HG03342 (cell line): ENCODE results near the gene SYNDIG1L.

ENCODE experiments used
- ATAC-seq: cut with Tn5 transposase; IDR thresholded peaks from one replicate; pipeline ENCODE4 v1.9.1; 2021; ENCODE audit warnings: mild to moderate bottlenecking, moderate library complexity; ENCODE audit not compliant: unreplicated experiment

The SYNDIG1L gene

GRCh38 chr14:74434294-74434693 is 8.3 kb upstream of the SYNDIG1L start:
- ATAC-seq: no peak

- ATAC-seq: no peak
Observed at GRCh38 chr14:74429991-74430390, 4.0 kb upstream of the SYNDIG1L start.

GRCh38 chr14:74429221-74429691 is 3.2 kb upstream of the SYNDIG1L start:
- ATAC-seq: no peak

GRCh38 chr14:74427651-74428050 is 1.6 kb upstream of the SYNDIG1L start:
- no peak for ATAC-seq

GRCh38 chr14:74425525-74426201 is 347 bp downstream of the SYNDIG1L start:
- no peak for ATAC-seq

GRCh38 chr14:74424606-74425005 is 1.4 kb downstream of the SYNDIG1L start:
- no peak for ATAC-seq

GRCh38 chr14:74423246-74423645 is 2.8 kb downstream of the SYNDIG1L start:
- ATAC-seq: no peak

- no peak for ATAC-seq
Observed at GRCh38 chr14:74421981-74422380, 4.0 kb downstream of the SYNDIG1L start.

- no peak for ATAC-seq
Observed at GRCh38 chr14:74419086-74419485, 6.9 kb downstream of the SYNDIG1L start.

GRCh38 chr14:74418031-74418430 is 8.0 kb downstream of the SYNDIG1L start:
- no peak for ATAC-seq

- ATAC-seq: no peak
Observed at GRCh38 chr14:74417611-74418010, 8.4 kb downstream of the SYNDIG1L start.

- no peak for ATAC-seq
Observed at GRCh38 chr14:74417201-74417600, 8.8 kb downstream of the SYNDIG1L start.

GRCh38 chr14:74415115-74415437 is 10.9 kb downstream of the SYNDIG1L start:
- ATAC-seq: no peak

- ATAC-seq: no peak
Observed at GRCh38 chr14:74414403-74415114, 11.5 kb downstream of the SYNDIG1L start.

GRCh38 chr14:74413627-74414026 is 12.4 kb downstream of the SYNDIG1L start:
- no peak for ATAC-seq

- no peak for ATAC-seq
Observed at GRCh38 chr14:74412753-74413152, 13.3 kb downstream of the SYNDIG1L start.

- ATAC-seq: no peak
Observed at GRCh38 chr14:74411671-74412070, 14.3 kb downstream of the SYNDIG1L start.

- ATAC-seq: no peak
Observed at GRCh38 chr14:74409441-74409840, 16.6 kb downstream of the SYNDIG1L start.

- no peak for ATAC-seq
Observed at GRCh38 chr14:74408870-74409269, 17.1 kb downstream of the SYNDIG1L start.

GRCh38 chr14:74407801-74408154 is 18.2 kb downstream of the SYNDIG1L start:
- no peak for ATAC-seq

- ATAC-seq: no peak
Observed at GRCh38 chr14:74407021-74407800, 18.8 kb downstream of the SYNDIG1L start.

- ATAC-seq: no peak
Observed at GRCh38 chr14:74405663-74406062, 20.3 kb downstream of the SYNDIG1L start.
